Gastroesophageal sphincter (tissue), 3 donors: ENCODE measurements around the gene LRRC40.

Experiments
- CTCF ChIP-seq, 4 experiments: fragments of 200-600 bp in 2 of 4; fragments of 450-650 bp in 2 of 4; sonication (generic) in 1 of 4; IDR thresholded peaks; one replicate each; pipeline ENCODE4 v1.5.1; 2017 to 2019; ENCODE audit warnings: antibody characterized with exemption in 4 of 4, mild to moderate bottlenecking in 2 of 4, moderate library complexity in 2 of 4
- EP300 ChIP-seq: sonication (generic); formaldehyde crosslinking; IDR thresholded peaks from one replicate; pipeline ENCODE4 v1.6.1; 2017; ENCODE audit warnings: antibody characterized with exemption, mild to moderate bottlenecking
- POLR2A ChIP-seq, 2 donors: fragments of 450-650 bp; IDR thresholded peaks; one replicate each; pipeline ENCODE4 v1.6.1; 2017; ENCODE audit warnings: antibody characterized with exemption in 2 of 2, mild to moderate bottlenecking in 2 of 2, moderate library complexity in 1 of 2

- TF ChIP-seq POLR2A (IDR thresholded peaks at IDR 0.05) (no peak), CTCF (IDR thresholded peaks at IDR 0.05) (no peak), EP300 (no peak)
Observed at GRCh38 chr1:70220015-70220414, 14.6 kb upstream of the LRRC40 start.
